ENCODE data around the gene CDS2. TPM values are rescaled to one million over a fixed set of nuclear protein-coding genes. Genes with fewer than 3 reads are reported as not detected.

The CDS2 gene
- total RNA-seq, 2 experiments from 2014 or later, result 16.6 to 42.8 TPM

- ChIA-PET POLR2A (interaction anchor here (0.7 to 1.1 kb wide), 3 partner anchors 10 to 425 kb away, joined by 3 to 4 read pairs (median 3); partner anchors contain the start of gene PCNA), CTCF (ENCODE audit: unreplicated experiment) (interaction anchor here (0.5 to 1.9 kb wide), 5 partner anchors 9 to 1526 kb away, joined by 3 to 8 read pairs (median 5); partner anchors contain the start of gene CDS2)
- TF ChIP-seq EZH2phosphoT487 (IDR thresholded peaks at IDR 0.05; ENCODE audit: borderline replicate concordance, low read depth, low read length) (no peak), CTCF (conservative IDR thresholded peaks at IDR 0.05; ENCODE audit: low read length) (peak; percentile 99)
- H3K36me3 ChIP-seq (ENCODE audit: insufficient read depth, low read length), result no peaks in the 10 kb centered on the region
- H3K79me2 ChIP-seq (ENCODE audit: insufficient read depth, low read depth, low read length), result no peaks in the 10 kb centered on the region
- H4K20me1 ChIP-seq (ENCODE audit: insufficient read depth, low read length), result no peaks in the 10 kb centered on the region
- no TSS peak for BruUV-seq (replicated peaks)
- no peaks in the 10 kb centered on the region for H3K9me3 ChIP-seq (ENCODE audit: low read length)
- H3K4me1 ChIP-seq (ENCODE audit: insufficient read depth, low read length, poor library complexity, severe bottlenecking), result no peaks in the 10 kb centered on the region
- H3K4me3 ChIP-seq (ENCODE audit: low read depth, low read length, poor library complexity, severe bottlenecking), result no peak overlapping the region
- intact Hi-C loops (cut with micrococcal nuclease; ENCODE audit: unreplicated experiment), result no loop called here
- H2AFZ ChIP-seq (ENCODE audit: low read length), result no peak overlapping the region
- no peak overlapping the region for H3K4me2 ChIP-seq (ENCODE audit: low read length)
- H3K9me2 ChIP-seq (ENCODE audit: insufficient read depth, low read length), result no peaks in the 10 kb centered on the region
- DNase-seq (ENCODE audit: low spot score), result peak; percentile 70
- no peak overlapping the region for H3K27ac ChIP-seq (ENCODE audit: low read depth, low read length, poor library complexity, severe bottlenecking)
Observed at GRCh38 chr20:5222919-5223634, 96.3 kb downstream of the CDS2 start.

GRCh38 chr20:5230544-5230943 lies 103.7 kb downstream of the CDS2 start:
- intact Hi-C loops (cut with micrococcal nuclease; ENCODE audit: unreplicated experiment), result no loop called here
- no peak for DNase-seq (ENCODE audit: low spot score)
- no peaks in the 10 kb centered on the region for H3K79me2 ChIP-seq (ENCODE audit: insufficient read depth, low read depth, low read length)
- H3K4me3 ChIP-seq (ENCODE audit: low read depth, low read length, poor library complexity, severe bottlenecking), result no peak overlapping the region
- H2AFZ ChIP-seq (ENCODE audit: low read length), result no peak overlapping the region
- no peaks in the 10 kb centered on the region for H3K9me2 ChIP-seq (ENCODE audit: insufficient read depth, low read length)
- TF ChIP-seq CTCF (conservative IDR thresholded peaks at IDR 0.05; ENCODE audit: low read length) (no peak), EZH2phosphoT487 (IDR thresholded peaks at IDR 0.05; ENCODE audit: borderline replicate concordance, low read depth, low read length) (no peak)
- H3K27ac ChIP-seq (ENCODE audit: low read depth, low read length, poor library complexity, severe bottlenecking), result no peak overlapping the region
- ChIA-PET POLR2A (no interaction called here), CTCF (ENCODE audit: unreplicated experiment) (no interaction called here)
- H4K20me1 ChIP-seq (ENCODE audit: insufficient read depth, low read length), result no peaks in the 10 kb centered on the region
- BruUV-seq (replicated peaks), result no TSS peak
- no peaks in the 10 kb centered on the region for H3K4me1 ChIP-seq (ENCODE audit: insufficient read depth, low read length, poor library complexity, severe bottlenecking)
- H3K36me3 ChIP-seq (ENCODE audit: insufficient read depth, low read length), result no peaks in the 10 kb centered on the region
- H3K4me2 ChIP-seq (ENCODE audit: low read length), result no peak overlapping the region
- H3K9me3 ChIP-seq (ENCODE audit: low read length), result no peaks in the 10 kb centered on the region

GRCh38 chr20:5234158-5234557 lies 107.3 kb downstream of the CDS2 start:
- ChIA-PET CTCF (ENCODE audit: unreplicated experiment) (no interaction called here), POLR2A (no interaction called here)
- intact Hi-C loops (cut with micrococcal nuclease; ENCODE audit: unreplicated experiment), result no loop called here
- Histone ChIP-seq H3K27ac (ENCODE audit: low read depth, low read length, poor library complexity, severe bottlenecking) (no peak overlapping the region), H3K4me3 (ENCODE audit: low read depth, low read length, poor library complexity, severe bottlenecking) (no peak overlapping the region), H2AFZ (ENCODE audit: low read length) (no peak overlapping the region), H3K4me1 (ENCODE audit: insufficient read depth, low read length, poor library complexity, severe bottlenecking) (no peaks in the 10 kb centered on the region), H4K20me1 (ENCODE audit: insufficient read depth, low read length) (no peaks in the 10 kb centered on the region), H3K9me2 (ENCODE audit: insufficient read depth, low read length) (no peaks in the 10 kb centered on the region), H3K9me3 (ENCODE audit: low read length) (no peaks in the 10 kb centered on the region), H3K79me2 (ENCODE audit: insufficient read depth, low read depth, low read length) (no peaks in the 10 kb centered on the region), H3K36me3 (ENCODE audit: insufficient read depth, low read length) (no peaks in the 10 kb centered on the region), H3K4me2 (ENCODE audit: low read length) (no peak overlapping the region)
- no peak for DNase-seq (ENCODE audit: low spot score)
- no TSS peak for BruUV-seq (replicated peaks)
- TF ChIP-seq EZH2phosphoT487 (IDR thresholded peaks at IDR 0.05; ENCODE audit: borderline replicate concordance, low read depth, low read length), result no peak
- TF ChIP-seq CTCF (conservative IDR thresholded peaks at IDR 0.05; ENCODE audit: low read length), result no peak

All from OCI-LY7 (cell line).